DMS53 treated with DMSO at 0.1 percent for 48 hours (cell line): ENCODE measurements around the gene APPBP2.
"Not testable (repeated sequence)": the region's sequence is repeated elsewhere in the genome, so short reads cannot be mapped to it uniquely, and the experiment has no call there.

Experiments
- DNase-seq: peaks from one replicate; lab custom pipeline; 2025; ENCODE audit not compliant: unreplicated experiment; lab: John Stamatoyannopoulos, UW

APPBP2 gene

GRCh38 chr17:60442271-60443173, 83.5 kb downstream of the APPBP2 start:
- no peak for DNase-seq

- DNase-seq = no peak
Measured at GRCh38 chr17:60439501-60439900, 86.5 kb downstream of the APPBP2 start.

GRCh38 chr17:60436676-60437075, 89.4 kb downstream of the APPBP2 start:
- DNase-seq = no peak

GRCh38 chr17:60435244-60436167, 90.5 kb downstream of the APPBP2 start:
- peak; percentile 53 for DNase-seq

- not testable (repeated sequence) for DNase-seq
Measured at GRCh38 chr17:60433021-60433997, 92.7 kb downstream of the APPBP2 start.

- not testable (repeated sequence) for DNase-seq
Measured at GRCh38 chr17:60430561-60430960, 95.5 kb downstream of the APPBP2 start.

GRCh38 chr17:60428491-60428890, 97.6 kb downstream of the APPBP2 start:
- not testable (repeated sequence) for DNase-seq

- no peak for DNase-seq
Measured at GRCh38 chr17:60426596-60426995, 99.4 kb downstream of the APPBP2 start.

- DNase-seq = no peak
Measured at GRCh38 chr17:60425626-60426025, 100.4 kb downstream of the APPBP2 start.

- DNase-seq = no peak
Measured at GRCh38 chr17:60423865-60424264, 102.2 kb downstream of the APPBP2 start.

- DNase-seq = no peak
Measured at GRCh38 chr17:60422162-60422665, 103.8 kb downstream of the APPBP2 start, which contains the start of gene CHCT1. CHCT1 (plus strand) TSS chr17:60422489; CDS start chr17:60422593, 104 bp downstream.

- DNase-seq = peak; percentile 40
Measured at GRCh38 chr17:60421273-60422161, 104.5 kb downstream of the APPBP2 start.

- not testable (repeated sequence) for DNase-seq
Measured at GRCh38 chr17:60419875-60420274, 106.2 kb downstream of the APPBP2 start.

GRCh38 chr17:60419003-60419402, 107.0 kb downstream of the APPBP2 start:
- DNase-seq = not testable (repeated sequence)

GRCh38 chr17:60416368-60416925, 109.6 kb downstream of the APPBP2 start:
- DNase-seq = no peak

- no peak for DNase-seq
Measured at GRCh38 chr17:60415146-60415545, 110.9 kb downstream of the APPBP2 start.

- no peak for DNase-seq
Measured at GRCh38 chr17:60412701-60413100, 113.3 kb downstream of the APPBP2 start.

- no peak for DNase-seq
Measured at GRCh38 chr17:60410001-60410400, 116.0 kb downstream of the APPBP2 start.

GRCh38 chr17:60406887-60407286, 119.2 kb downstream of the APPBP2 start:
- no peak for DNase-seq
